ENCODE measurements around the gene C1orf105. TPM values are rescaled to one million over a fixed set of nuclear protein-coding genes. Genes with fewer than 3 reads are reported as not detected.

The C1orf105 gene
- total and polyA plus RNA-seq, 2 experiments from 2014 or later: 3.2 to 21.5 TPM

GRCh38 chr1:172486805-172487454 is 66.4 kb downstream of the C1orf105 start:
- H3K9me3 ChIP-seq (ENCODE audit: low read depth): no peaks in the 10 kb centered on the region
- H3K4me3 ChIP-seq: no peak overlapping the region
- no peaks in the 10 kb centered on the region for H3K36me3 ChIP-seq
- peak in 1 of 2 donors; percentile 19 for DNase-seq (ENCODE audit: low read depth in 1 of 2, low spot score in 1 of 2)
- H3K4me1 ChIP-seq (ENCODE audit: low read depth): peaks cover 10% of the 10 kb centered on the region
- H3K27ac ChIP-seq: no peak overlapping the region
- TF ChIP-seq CTCF (IDR thresholded peaks at IDR 0.05; ENCODE audit: low read depth, low read length): no peak
- H3K27me3 ChIP-seq: no peaks in the 10 kb centered on the region

GRCh38 chr1:172487550-172487949 is 67.1 kb downstream of the C1orf105 start:
- Histone ChIP-seq H3K36me3 (no peaks in the 10 kb centered on the region), H3K4me1 (ENCODE audit: low read depth) (peaks cover 10% of the 10 kb centered on the region), H3K27ac (no peak overlapping the region), H3K9me3 (ENCODE audit: low read depth) (no peaks in the 10 kb centered on the region), H3K4me3 (no peak overlapping the region), H3K27me3 (no peaks in the 10 kb centered on the region)
- no peak for TF ChIP-seq CTCF (IDR thresholded peaks at IDR 0.05; ENCODE audit: low read depth, low read length)
- DNase-seq (ENCODE audit: low read depth in 1 of 2, low spot score in 1 of 2): no peak

- H3K4me1 ChIP-seq (ENCODE audit: low read depth): peaks cover 10% of the 10 kb centered on the region
- no peak for DNase-seq (ENCODE audit: low read depth in 1 of 2, low spot score in 1 of 2)
- no peak overlapping the region for H3K4me3 ChIP-seq
- no peaks in the 10 kb centered on the region for H3K36me3 ChIP-seq
- H3K27ac ChIP-seq: no peak overlapping the region
- TF ChIP-seq CTCF (IDR thresholded peaks at IDR 0.05; ENCODE audit: low read depth, low read length): no peak
- no peaks in the 10 kb centered on the region for H3K9me3 ChIP-seq (ENCODE audit: low read depth)
- H3K27me3 ChIP-seq: no peaks in the 10 kb centered on the region
These were observed 67.9 kb downstream of the C1orf105 start for GRCh38 chr1:172488393-172488792.

- Histone ChIP-seq H3K27me3 (no peaks in the 10 kb centered on the region), H3K27ac (no peak overlapping the region), H3K9me3 (ENCODE audit: low read depth) (no peaks in the 10 kb centered on the region), H3K4me1 (ENCODE audit: low read depth) (peaks cover 19% of the 10 kb centered on the region), H3K4me3 (no peak overlapping the region), H3K36me3 (no peaks in the 10 kb centered on the region)
- peak in 1 of 2 donors; percentile 8 for DNase-seq (ENCODE audit: low read depth in 1 of 2, low spot score in 1 of 2)
- TF ChIP-seq CTCF (IDR thresholded peaks at IDR 0.05; ENCODE audit: low read depth, low read length): no peak
These were observed 69.4 kb downstream of the C1orf105 start for GRCh38 chr1:172489847-172490246.

- no peak for TF ChIP-seq CTCF (IDR thresholded peaks at IDR 0.05; ENCODE audit: low read depth, low read length)
- Histone ChIP-seq H3K27ac (no peak overlapping the region), H3K9me3 (ENCODE audit: low read depth) (no peaks in the 10 kb centered on the region), H3K4me3 (no peak overlapping the region), H3K36me3 (no peaks in the 10 kb centered on the region), H3K27me3 (no peaks in the 10 kb centered on the region), H3K4me1 (ENCODE audit: low read depth) (peaks cover 25% of the 10 kb centered on the region)
- no peak for DNase-seq (ENCODE audit: low read depth in 1 of 2, low spot score in 1 of 2)
These were observed 71.9 kb downstream of the C1orf105 start for GRCh38 chr1:172492421-172492820.

All from cardiac muscle cell (in vitro differentiated cells and primary cell).